GM21447 (cell line): ENCODE results near the gene TMEM179B.

Source experiments
- ATAC-seq: cut with Tn5 transposase; IDR thresholded peaks from one replicate; pipeline ENCODE4 v1.9.1; 2021; ENCODE audit not compliant: unreplicated experiment

The TMEM179B gene

GRCh38 chr11:62831520-62832335, 44.5 kb downstream of the TMEM179B start, which contains the start of gene STX5:
Gene STX5 (minus strand): TSS chr11:62832051. CDS start chr11:62831243, 808 bp downstream.
- ATAC-seq, result peak; percentile 82

GRCh38 chr11:62832336-62833234, 45.4 kb downstream of the TMEM179B start, which contains the start of gene TEX54:
Gene TEX54 (minus strand): TSS chr11:62832841.
- ATAC-seq, result peak; percentile 11

GRCh38 chr11:62835336-62835735, 48.1 kb downstream of the TMEM179B start:
- no peak for ATAC-seq

- ATAC-seq, result peak; percentile 38
These were observed 52.1 kb downstream of the TMEM179B start, which contains the start of gene WDR74 for GRCh38 chr11:62839050-62839945. Gene WDR74 (minus strand): TSS chr11:62839590. CDS start chr11:62839570, 20 bp downstream.
